Sigmoid colon (tissue), 7 donors: ENCODE measurements around the gene LSM2. TPM values are rescaled to one million over a fixed set of nuclear protein-coding genes. Genes with fewer than 3 reads are reported as not detected.

Experiments
- DNase-seq: peaks from one replicate; pipeline ENCODE4 v3.0.0-alpha.2; 2019
- H3K27ac ChIP-seq, 4 donors: fragments of 200-600 bp; sonication (generic); one replicate each; pipeline ENCODE4 v1.5.1; 2016 to 2019; ENCODE audit warnings: mild to moderate bottlenecking in 1 of 4
- H3K27me3 ChIP-seq, 3 donors: fragments of 200-600 bp; sonication (generic); one replicate each; pipeline ENCODE4 v1.5.1; 2019; ENCODE audit warnings: mild to moderate bottlenecking in 1 of 3
- H3K36me3 ChIP-seq, 4 donors: fragments of 200-600 bp; sonication (generic); one replicate each; pipeline ENCODE4 v1.5.1; 2016 to 2019
- H3K4me1 ChIP-seq, 4 donors: fragments of 200-600 bp; sonication (generic); one replicate each; pipeline ENCODE4 v1.5.1; 2017 to 2019
- H3K4me3 ChIP-seq, 4 donors: fragments of 200-600 bp; sonication (generic); one replicate each; pipeline ENCODE4 v1.5.1; 2017 to 2019; ENCODE audit warnings: mild to moderate bottlenecking in 2 of 4, moderate library complexity in 1 of 4
- H3K9me3 ChIP-seq, 4 donors: fragments of 200-600 bp in 3 of 4; sonication (generic) in 3 of 4; one replicate each; pipeline versions ENCODE4 v1.5.1 to v1.6.1; 2013 to 2019
- EP300 ChIP-seq, 4 donors: sonication (generic); formaldehyde crosslinking; IDR thresholded peaks; one replicate each; pipeline ENCODE4 v1.6.1; 2017; ENCODE audit warnings: antibody characterized with exemption in 4 of 4
- POLR2A ChIP-seq, 2 donors: fragments of 450-650 bp; IDR thresholded peaks; one replicate each; pipeline ENCODE4 v1.6.1; 2016; ENCODE audit warnings: antibody characterized with exemption in 2 of 2, mild to moderate bottlenecking in 2 of 2, moderate library complexity in 2 of 2
- POLR2AphosphoS5 ChIP-seq, 4 donors: sonication (generic); formaldehyde crosslinking; IDR thresholded peaks; one replicate each; pipeline ENCODE4 v1.6.1; 2017; ENCODE audit warnings: antibody characterized with exemption in 4 of 4
- WGBS, 2 donors: extraction: QIAGEN DNeasy Blood & Tissue Kit; methylation state at CpG; one replicate each; pipeline ENCODE4 v1.1.7; 2013; 5-methylcytosine and 5-hydroxymethylcytosine counted together
- intact Hi-C: fragments of 100-400 bp; cut with DNase I; formaldehyde crosslinking; loops from one replicate; pipeline ENCODE4 v1.15.1; 2023
- polyA plus RNA-seq, 3 donors: library from polyadenylated mRNA; stranded (reverse); fragments of 200-250 nt; gene quantifications; one replicate each; pipeline ENCODE4 v1.2.3, GENCODE V29; 2013
- total RNA-seq, 4 donors: library from RNA; depleted of rRNA; stranded (reverse); fragments of >200 nt; gene quantifications; one replicate each; pipeline ENCODE4 v1.1.0, GENCODE V29; 2016
- TF ChIP-seq, protein P1 (sequence below), 4 experiments: fragments of 450-650 bp in 3 of 4; fragments of 200-600 bp in 1 of 4; IDR thresholded peaks; one replicate each; pipeline ENCODE4 v1.5.1; 2016 to 2019; ENCODE audit warnings: antibody characterized with exemption in 4 of 4, mild to moderate bottlenecking in 3 of 4, moderate library complexity in 2 of 4
- donor health status: healthy with polysubstance abuse.
- donor health status: Bipolar disorder and iron deficiency.
- donor health status: healthy.

LSM2 gene
- total and polyA plus RNA-seq, 7 donors, result 28.4 to 94.7 (median 49.9) TPM

DNA sequence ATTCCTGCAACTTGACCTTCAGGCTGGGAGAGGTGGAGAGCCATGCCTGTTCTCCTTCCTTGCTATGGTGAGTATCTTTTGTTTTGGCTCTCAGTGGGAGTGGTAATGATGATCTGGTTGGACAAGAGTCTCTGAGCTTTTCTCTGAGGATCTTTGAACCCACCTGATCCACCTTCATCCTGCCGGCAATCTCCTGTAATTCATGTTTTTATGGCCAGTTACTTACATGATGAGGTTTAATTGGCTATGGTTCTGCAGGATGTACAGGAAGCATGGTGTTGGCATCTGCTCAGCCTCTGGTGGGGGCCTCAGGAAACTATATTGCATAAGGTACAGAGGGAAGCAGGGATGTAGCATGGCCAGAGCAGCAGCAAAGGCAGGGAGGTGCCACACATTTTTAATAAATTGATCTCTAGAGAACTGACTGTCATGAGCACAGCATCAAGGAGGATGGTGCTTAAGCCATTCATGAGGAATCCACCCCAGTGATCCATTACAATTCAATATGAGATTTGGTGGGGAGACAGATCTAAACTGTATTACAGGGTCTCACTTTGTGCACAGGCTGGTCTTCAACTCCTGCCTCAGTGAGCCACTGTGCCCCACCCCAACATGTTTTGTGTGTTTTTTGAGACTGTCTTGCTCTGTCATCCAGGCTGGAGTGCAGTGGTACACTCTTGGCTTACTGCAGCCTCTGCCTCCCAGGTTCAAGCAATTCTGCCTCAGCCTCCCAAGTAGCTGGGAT, 30.8 kb upstream of the LSM2 start:
- Histone ChIP-seq H3K36me3 (peaks cover 18 to 52% (median 34%) of the 10 kb centered on the region in 4 donors), H3K27me3 (no peaks in the 10 kb centered on the region), H3K9me3 (no peaks in the 10 kb centered on the region), H3K27ac (peak overlapping the region; percentile 90 to 96 (median 94)), H3K4me3 (no peak overlapping the region), H3K4me1 (peaks cover 0 to 48% (median 42%) of the 10 kb centered on the region in 4 donors)
- no peak for DNase-seq
- intact Hi-C loops, result loop anchor here (2.0 to 10.0 kb wide), 3 partner anchors 59 to 293 kb away; partner anchors contain the start of genes ATP6V1G2, DDX39B, EHMT2 and NELFE
- WGBS, 2 donors, result 3 to 12% methylated on average over 1 of the region's 1 CpG
- TF ChIP-seq POLR2AphosphoS5 (IDR thresholded peaks at IDR 0.05), result no peak
- TF ChIP-seq POLR2A (IDR thresholded peaks at IDR 0.05), result no peak
- TF ChIP-seq, protein P1, sequence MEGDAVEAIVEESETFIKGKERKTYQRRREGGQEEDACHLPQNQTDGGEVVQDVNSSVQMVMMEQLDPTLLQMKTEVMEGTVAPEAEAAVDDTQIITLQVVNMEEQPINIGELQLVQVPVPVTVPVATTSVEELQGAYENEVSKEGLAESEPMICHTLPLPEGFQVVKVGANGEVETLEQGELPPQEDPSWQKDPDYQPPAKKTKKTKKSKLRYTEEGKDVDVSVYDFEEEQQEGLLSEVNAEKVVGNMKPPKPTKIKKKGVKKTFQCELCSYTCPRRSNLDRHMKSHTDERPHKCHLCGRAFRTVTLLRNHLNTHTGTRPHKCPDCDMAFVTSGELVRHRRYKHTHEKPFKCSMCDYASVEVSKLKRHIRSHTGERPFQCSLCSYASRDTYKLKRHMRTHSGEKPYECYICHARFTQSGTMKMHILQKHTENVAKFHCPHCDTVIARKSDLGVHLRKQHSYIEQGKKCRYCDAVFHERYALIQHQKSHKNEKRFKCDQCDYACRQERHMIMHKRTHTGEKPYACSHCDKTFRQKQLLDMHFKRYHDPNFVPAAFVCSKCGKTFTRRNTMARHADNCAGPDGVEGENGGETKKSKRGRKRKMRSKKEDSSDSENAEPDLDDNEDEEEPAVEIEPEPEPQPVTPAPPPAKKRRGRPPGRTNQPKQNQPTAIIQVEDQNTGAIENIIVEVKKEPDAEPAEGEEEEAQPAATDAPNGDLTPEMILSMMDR (IDR thresholded peaks at IDR 0.05), result no peak
- no peak for TF ChIP-seq EP300 (IDR thresholded peaks at IDR 0.05)

DNA sequence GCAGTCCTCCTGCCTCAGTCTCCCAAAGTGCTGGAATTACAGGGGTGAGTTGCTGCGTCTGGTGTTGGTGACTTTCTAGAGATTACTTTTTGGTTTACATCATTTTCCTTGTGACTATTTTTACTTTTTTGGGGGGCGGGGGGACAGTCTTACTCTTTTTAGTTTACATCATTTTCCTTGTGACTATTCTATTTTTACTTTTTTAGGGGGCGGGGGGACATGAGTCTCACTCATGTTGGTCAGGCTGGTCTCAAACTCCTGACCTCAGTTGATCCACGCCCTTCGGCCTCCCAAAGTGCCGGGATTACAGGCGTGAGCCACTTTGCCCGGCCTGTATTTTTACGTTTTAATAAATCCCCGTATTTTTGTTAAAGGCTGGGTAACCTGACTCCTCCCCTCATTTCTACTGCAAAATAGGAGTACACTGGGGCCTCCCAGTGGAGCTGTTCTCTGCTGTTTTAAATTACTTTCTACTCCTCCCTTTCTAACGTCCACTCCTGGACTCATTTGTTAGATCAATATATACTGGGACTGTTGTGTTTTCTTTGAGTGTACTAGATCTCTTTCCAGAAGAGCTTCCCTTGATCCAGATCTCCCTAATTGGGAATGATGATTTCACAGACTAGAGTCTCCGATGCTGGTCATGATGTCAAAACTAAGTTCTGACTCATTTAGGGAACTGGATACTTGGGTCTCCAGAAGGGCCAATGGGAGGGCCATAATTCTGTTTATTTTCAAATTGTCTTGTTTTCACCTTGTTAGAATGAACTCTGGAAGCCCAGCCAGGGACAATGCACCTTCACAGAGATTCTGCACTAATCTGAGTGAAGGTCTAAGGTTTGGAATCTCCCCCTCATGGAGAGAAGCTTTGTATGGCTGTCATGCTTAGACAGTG, 30.0 kb upstream of the LSM2 start:
- TF ChIP-seq EP300 (IDR thresholded peaks at IDR 0.05) (no peak), POLR2AphosphoS5 (IDR thresholded peaks at IDR 0.05) (no peak), POLR2A (IDR thresholded peaks at IDR 0.05) (no peak)
- TF ChIP-seq, protein P1 (IDR thresholded peaks at IDR 0.05), result no peak
- no peak for DNase-seq
- Histone ChIP-seq H3K36me3 (peaks cover 18 to 51% (median 34%) of the 10 kb centered on the region in 4 donors), H3K9me3 (no peaks in the 10 kb centered on the region), H3K4me3 (peak overlapping the region in 3 of 4 donors; percentile 66 to 85 (median 83)), H3K27me3 (no peaks in the 10 kb centered on the region), H3K27ac (peak overlapping the region; percentile 90 to 96 (median 94)), H3K4me1 (peaks cover 0 to 54% (median 46%) of the 10 kb centered on the region in 4 donors)
- WGBS, 2 donors, result 9 to 14% methylated on average over 12 of the region's 12 CpGs
- intact Hi-C loops, result loop anchor here (2.0 to 10.0 kb wide), 3 partner anchors 60 to 292 kb away; partner anchors contain the start of genes ATP6V1G2, DDX39B, EHMT2 and NELFE

DNA sequence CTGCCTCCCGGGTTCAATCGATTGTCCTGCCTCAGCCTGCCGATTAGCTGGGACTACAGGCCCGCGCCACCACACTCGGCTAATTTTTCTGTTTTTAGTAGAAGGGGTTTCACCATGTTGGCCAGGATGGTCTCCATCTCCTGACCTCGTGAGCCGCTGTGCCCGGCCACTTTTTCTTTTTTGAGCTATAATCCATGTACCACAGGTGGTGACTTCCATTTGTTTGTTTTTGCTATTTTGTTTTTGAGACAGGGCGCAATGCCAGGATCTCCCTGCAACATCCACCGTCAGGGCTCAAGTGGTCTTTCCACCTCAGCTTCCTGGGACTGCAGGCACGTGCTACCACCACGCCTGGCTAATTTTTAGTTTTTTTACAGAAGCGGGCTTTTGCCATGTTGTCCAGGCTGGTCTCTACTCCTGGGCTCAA, 29.3 kb upstream of the LSM2 start:
- H3K9me3 ChIP-seq, result no peaks in the 10 kb centered on the region
- H3K4me3 ChIP-seq, result peak overlapping the region in 3 of 4 donors; percentile 66 to 85 (median 83)
- WGBS, 2 donors, result 3 to 10% methylated on average over 14 of the region's 14 CpGs
- peak overlapping the region; percentile 90 to 96 (median 94) for H3K27ac ChIP-seq
- DNase-seq, result no peak
- H3K27me3 ChIP-seq, result no peaks in the 10 kb centered on the region
- TF ChIP-seq POLR2AphosphoS5 (IDR thresholded peaks at IDR 0.05), result no peak
- TF ChIP-seq, protein P1 (IDR thresholded peaks at IDR 0.05), result no peak
- TF ChIP-seq POLR2A (IDR thresholded peaks at IDR 0.05), result no peak
- no peak for TF ChIP-seq EP300 (IDR thresholded peaks at IDR 0.05)
- peaks cover 18 to 46% (median 32%) of the 10 kb centered on the region in 4 donors for H3K36me3 ChIP-seq
- peaks cover 0 to 61% (median 53%) of the 10 kb centered on the region in 4 donors for H3K4me1 ChIP-seq
- intact Hi-C loops, result loop anchor here (2.0 to 10.0 kb wide), 3 partner anchors 61 to 291 kb away; partner anchors contain the start of genes ATP6V1G2, DDX39B, EHMT2 and NELFE

DNA sequence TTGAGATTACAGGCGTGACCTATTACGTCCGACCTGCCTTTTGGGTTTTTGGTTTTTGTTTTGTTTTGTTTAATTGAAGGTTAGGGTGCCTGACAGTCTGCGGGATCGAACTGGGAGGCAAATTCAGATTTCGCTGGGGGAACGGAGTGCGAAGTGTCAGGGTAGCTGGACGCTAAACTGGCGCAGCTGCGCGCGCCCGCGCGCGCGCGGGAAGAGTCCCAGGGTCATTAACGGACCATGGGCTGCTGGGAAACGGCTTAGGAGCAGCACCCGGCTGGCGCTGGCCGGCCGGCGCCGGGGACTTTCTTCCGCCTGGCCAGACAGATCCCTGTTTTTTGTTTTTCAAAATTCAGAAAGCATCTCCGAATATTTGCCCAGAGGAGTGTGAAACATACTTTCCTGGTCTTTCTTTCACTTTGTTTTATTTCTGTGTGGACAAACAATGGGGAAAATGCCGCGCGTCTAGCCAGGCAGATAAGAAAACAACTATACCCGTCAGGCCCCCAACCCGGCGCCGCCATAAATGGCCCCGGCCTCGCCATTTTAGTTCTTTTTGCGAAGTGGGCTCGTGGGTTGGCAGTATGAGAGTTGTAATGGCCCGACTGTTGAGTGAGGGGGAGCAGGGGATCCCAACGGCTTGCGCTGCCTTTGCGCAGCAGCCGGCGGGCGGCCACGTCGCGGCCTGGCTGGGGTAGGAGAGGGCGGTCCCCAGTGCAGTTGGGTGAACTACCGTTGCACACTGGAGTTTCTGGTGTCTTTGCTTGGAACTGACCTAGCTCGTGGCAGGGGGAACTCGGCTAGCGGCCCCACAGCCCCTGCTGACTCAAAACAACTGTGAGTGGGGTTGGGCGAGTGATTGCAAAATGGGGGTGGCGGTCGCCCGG, 27.8 kb upstream of the LSM2 start:
- peak; percentile 93 for DNase-seq

More for the DNA sequence above, 27.8 kb upstream of the LSM2 start:
- H3K27ac ChIP-seq, result peak overlapping the region; percentile 90 to 96 (median 94)
- 0 to 1% methylated on average over 59 of the region's 59 CpGs for WGBS, 2 donors
- peaks cover 14 to 31% (median 21%) of the 10 kb centered on the region in 4 donors for H3K36me3 ChIP-seq
- intact Hi-C loops, result loop anchor here (1.0 to 10.0 kb wide), 3 partner anchors 28 to 290 kb away; partner anchors contain the start of genes ATP6V1G2, DDX39B, NELFE and NEU1
- peak; percentile 42 to 70 for TF ChIP-seq POLR2A (IDR thresholded peaks at IDR 0.05)
- TF ChIP-seq, protein P1 (IDR thresholded peaks at IDR 0.05), result no peak
- peak; percentile 65 to 85 (median 80) for TF ChIP-seq POLR2AphosphoS5 (IDR thresholded peaks at IDR 0.05)
- peak in 2 of 4 donors; percentile 55 to 59 for TF ChIP-seq EP300 (IDR thresholded peaks at IDR 0.05)
- peaks cover 0 to 67% (median 59%) of the 10 kb centered on the region in 4 donors for H3K4me1 ChIP-seq
- H3K27me3 ChIP-seq, result no peaks in the 10 kb centered on the region
- peak overlapping the region; percentile 63 to 85 (median 74) for H3K4me3 ChIP-seq
- no peaks in the 10 kb centered on the region for H3K9me3 ChIP-seq
